D721Med (cell line): ENCODE measurements around the gene VPS33B.

Experiments
- DNase-seq: peaks from one replicate; pipeline ENCODE4 v3.0.0; 2011; ENCODE audit warnings: low spot score; ENCODE audit not compliant: insufficient read length
- FAIRE-seq: peaks from 2 replicates; lab custom pipeline; 2011; peaks lifted over from hg19 to GRCh38; lab: Jason Lieb, UNC
- CTCF ChIP-seq: IDR thresholded peaks from 2 replicates; pipeline ENCODE4 v1.5.1; 2012; ENCODE audit warnings: mild to moderate bottlenecking, control low read depth; ENCODE audit not compliant: insufficient read depth; ENCODE audit errors: missing control alignments

Gene VPS33B

GRCh38 chr15:91061997-91062396 is 39.6 kb upstream of the VPS33B start:
- TF ChIP-seq CTCF: no peak
- no peak for FAIRE-seq
- DNase-seq: no peak

- FAIRE-seq (no peak), DNase-seq (no peak)
- TF ChIP-seq CTCF: no peak
Observed at GRCh38 chr15:91061230-91061629, 38.8 kb upstream of the VPS33B start.

- peak; percentile 93 for TF ChIP-seq CTCF
- peak; percentile 33 for DNase-seq
- FAIRE-seq: peak; percentile 67
Observed at GRCh38 chr15:91055548-91056331, 33.3 kb upstream of the VPS33B start.

- FAIRE-seq (no peak), DNase-seq (no peak)
- no peak for TF ChIP-seq CTCF
Observed at GRCh38 chr15:91054816-91055215, 32.4 kb upstream of the VPS33B start.

- FAIRE-seq (no peak), DNase-seq (no peak)
- no peak for TF ChIP-seq CTCF
Observed at GRCh38 chr15:91051248-91051647, 28.9 kb upstream of the VPS33B start.

- FAIRE-seq: no peak
- no peak for TF ChIP-seq CTCF
- no peak for DNase-seq
Observed at GRCh38 chr15:91050128-91050455, 27.7 kb upstream of the VPS33B start.

GRCh38 chr15:91049378-91050127 is 27.2 kb upstream of the VPS33B start:
- DNase-seq (peak; percentile 39), FAIRE-seq (no peak)
- peak; percentile 85 for TF ChIP-seq CTCF
